Measurements from ENCODE around the gene ABCF2. TPM values are rescaled to one million over a fixed set of nuclear protein-coding genes. Genes with fewer than 3 reads are reported as not detected.
A peak's percentile ranks its signal among the peaks of the same experiment; 100 is the strongest.

ABCF2 gene
- total and polyA plus RNA-seq, 2 of the 13 experiments (the other 11 are each of a cell fraction or from before 2014, with no cell fraction given): 16.3 to 42.5 TPM

DNA sequence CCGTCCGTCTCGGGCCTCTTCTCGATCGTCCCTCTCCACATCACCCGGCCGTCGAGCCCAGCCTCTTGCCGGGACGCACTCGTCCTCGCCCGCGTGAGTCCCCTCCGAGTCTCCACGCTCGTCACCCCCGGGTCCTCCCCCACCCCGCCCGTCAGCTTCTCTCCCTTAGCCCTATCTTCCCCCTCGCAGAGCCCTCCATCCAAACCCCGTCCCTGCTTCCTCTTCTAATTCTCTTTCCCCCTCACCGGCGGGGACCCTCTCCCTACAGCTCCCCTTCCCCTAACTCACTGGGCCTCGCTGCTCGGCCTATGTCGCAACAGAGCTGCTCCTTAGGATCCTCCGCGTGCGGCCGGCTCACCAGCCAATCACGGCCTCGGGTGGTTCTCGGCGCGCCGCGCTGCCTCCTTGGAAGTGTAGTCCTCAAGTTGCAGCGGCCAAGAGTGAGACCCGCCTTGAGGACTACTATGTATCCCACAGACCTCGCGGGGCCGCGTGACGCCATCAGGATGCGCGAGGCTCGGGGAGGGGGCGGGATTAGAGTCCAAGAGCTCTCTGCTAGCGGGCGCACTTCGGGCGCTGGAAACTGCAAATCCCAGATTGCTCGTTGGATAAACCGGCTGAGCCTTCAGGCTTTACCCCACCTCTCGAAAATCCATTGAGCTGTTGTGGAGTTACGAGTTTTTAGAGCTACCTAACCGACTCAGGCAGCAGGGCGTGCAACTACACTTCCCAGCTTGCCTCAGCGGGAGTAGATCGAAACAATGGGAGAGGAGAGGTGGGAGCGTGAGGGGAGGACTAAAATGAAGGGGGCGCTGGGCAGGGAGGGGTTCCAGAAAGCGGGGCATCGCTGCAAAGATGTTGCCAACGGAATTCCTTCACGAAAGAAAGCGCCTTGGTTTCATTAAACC, at the start of gene ABCF2 (continued):
- no peak for TF ChIP-seq ZNF121 (CRISPR knock-in tag; IDR thresholded peaks at IDR 0.05)
- peak; percentile 29 for TF ChIP-seq PTBP1 (IDR thresholded peaks at IDR 0.05; ENCODE audit: low read depth, low read length, poor library complexity, severe bottlenecking)
- TF ChIP-seq ATRX (CRISPR knock-in tag; IDR thresholded peaks at IDR 0.05; ENCODE audit: borderline replicate concordance): no peak
- peak; percentile 74 for TF ChIP-seq SP4 (CRISPR knock-in tag; IDR thresholded peaks at IDR 0.05)
- peak; percentile 80; the same call in 1 of the 2 replicates for TF ChIP-seq ZNF543 (CRISPR knock-in tag; IDR thresholded peaks at IDR 0.05)
- TF ChIP-seq BHLHE40 (IDR thresholded peaks at IDR 0.05; ENCODE audit: low read length): peak; percentile 60; the same call in 1 of the 2 replicates
- TF ChIP-seq RBM39 (IDR thresholded peaks at IDR 0.05; ENCODE audit: low read depth, low read length, poor library complexity, severe bottlenecking): peak; percentile 31
- peak; percentile 36; the same call in 1 of the 2 replicates for TF ChIP-seq ZNF747 (CRISPR knock-in tag; IDR thresholded peaks at IDR 0.05; ENCODE audit: borderline replicate concordance)
- TF ChIP-seq ZNF263 (CRISPR knock-in tag; IDR thresholded peaks at IDR 0.05): peak; percentile 26
- TF ChIP-seq NCOA2 (CRISPR knock-in tag; IDR thresholded peaks at IDR 0.05): 0 out of 2 replicates have a peak, but pooled peaks have one; percentile 13
- 0 out of 2 replicates have a peak, but pooled peaks have one; percentile 16 for TF ChIP-seq HMG20A (CRISPR knock-in tag; IDR thresholded peaks at IDR 0.05; ENCODE audit: borderline replicate concordance)
- TF ChIP-seq, protein P1, sequence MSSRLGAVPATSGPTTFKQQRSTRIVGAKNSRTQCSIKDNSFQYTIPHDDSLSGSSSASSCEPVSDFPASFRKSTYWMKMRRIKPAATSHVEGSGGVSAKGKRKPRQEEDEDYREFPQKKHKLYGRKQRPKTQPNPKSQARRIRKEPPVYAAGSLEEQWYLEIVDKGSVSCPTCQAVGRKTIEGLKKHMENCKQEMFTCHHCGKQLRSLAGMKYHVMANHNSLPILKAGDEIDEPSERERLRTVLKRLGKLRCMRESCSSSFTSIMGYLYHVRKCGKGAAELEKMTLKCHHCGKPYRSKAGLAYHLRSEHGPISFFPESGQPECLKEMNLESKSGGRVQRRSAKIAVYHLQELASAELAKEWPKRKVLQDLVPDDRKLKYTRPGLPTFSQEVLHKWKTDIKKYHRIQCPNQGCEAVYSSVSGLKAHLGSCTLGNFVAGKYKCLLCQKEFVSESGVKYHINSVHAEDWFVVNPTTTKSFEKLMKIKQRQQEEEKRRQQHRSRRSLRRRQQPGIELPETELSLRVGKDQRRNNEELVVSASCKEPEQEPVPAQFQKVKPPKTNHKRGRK (CRISPR knock-in tag; IDR thresholded peaks at IDR 0.05): no peak
- TF ChIP-seq, protein P2, sequence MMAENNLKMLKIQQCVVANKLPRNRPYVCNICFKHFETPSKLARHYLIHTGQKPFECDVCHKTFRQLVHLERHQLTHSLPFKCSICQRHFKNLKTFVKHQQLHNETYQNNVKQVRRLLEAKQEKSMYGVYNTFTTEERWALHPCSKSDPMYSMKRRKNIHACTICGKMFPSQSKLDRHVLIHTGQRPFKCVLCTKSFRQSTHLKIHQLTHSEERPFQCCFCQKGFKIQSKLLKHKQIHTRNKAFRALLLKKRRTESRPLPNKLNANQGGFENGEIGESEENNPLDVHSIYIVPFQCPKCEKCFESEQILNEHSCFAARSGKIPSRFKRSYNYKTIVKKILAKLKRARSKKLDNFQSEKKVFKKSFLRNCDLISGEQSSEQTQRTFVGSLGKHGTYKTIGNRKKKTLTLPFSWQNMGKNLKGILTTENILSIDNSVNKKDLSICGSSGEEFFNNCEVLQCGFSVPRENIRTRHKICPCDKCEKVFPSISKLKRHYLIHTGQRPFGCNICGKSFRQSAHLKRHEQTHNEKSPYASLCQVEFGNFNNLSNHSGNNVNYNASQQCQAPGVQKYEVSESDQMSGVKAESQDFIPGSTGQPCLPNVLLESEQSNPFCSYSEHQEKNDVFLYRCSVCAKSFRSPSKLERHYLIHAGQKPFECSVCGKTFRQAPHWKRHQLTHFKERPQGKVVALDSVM (CRISPR knock-in tag; IDR thresholded peaks at IDR 0.05): peak; percentile 51; the same call in 1 of the 2 replicates
- peak; percentile 85 for TF ChIP-seq PHF21A (CRISPR knock-in tag; IDR thresholded peaks at IDR 0.05)
- TF ChIP-seq NKX3-1 (CRISPR knock-in tag; IDR thresholded peaks at IDR 0.05): 0 out of 2 replicates have a peak, but pooled peaks have one; percentile 18
- peak; percentile 67 for TF ChIP-seq SAFB2 (CRISPR knock-in tag; IDR thresholded peaks at IDR 0.05; ENCODE audit: borderline replicate concordance, low read depth)
- TF ChIP-seq SKI (IDR thresholded peaks at IDR 0.05; ENCODE audit: partially characterized antibody): peak; percentile 21
- peak; percentile 62; the same call in 1 of the 2 replicates for TF ChIP-seq ZNF232 (CRISPR knock-in tag; IDR thresholded peaks at IDR 0.05; ENCODE audit: borderline replicate concordance)
- TF ChIP-seq ZNF773 (CRISPR knock-in tag; IDR thresholded peaks at IDR 0.05; ENCODE audit: borderline replicate concordance): no peak
- peak; percentile 38 for TF ChIP-seq TBL1XR1 (IDR thresholded peaks at IDR 0.05; ENCODE audit: borderline replicate concordance, low read length, partially characterized antibody)
- TF ChIP-seq, protein P3, sequence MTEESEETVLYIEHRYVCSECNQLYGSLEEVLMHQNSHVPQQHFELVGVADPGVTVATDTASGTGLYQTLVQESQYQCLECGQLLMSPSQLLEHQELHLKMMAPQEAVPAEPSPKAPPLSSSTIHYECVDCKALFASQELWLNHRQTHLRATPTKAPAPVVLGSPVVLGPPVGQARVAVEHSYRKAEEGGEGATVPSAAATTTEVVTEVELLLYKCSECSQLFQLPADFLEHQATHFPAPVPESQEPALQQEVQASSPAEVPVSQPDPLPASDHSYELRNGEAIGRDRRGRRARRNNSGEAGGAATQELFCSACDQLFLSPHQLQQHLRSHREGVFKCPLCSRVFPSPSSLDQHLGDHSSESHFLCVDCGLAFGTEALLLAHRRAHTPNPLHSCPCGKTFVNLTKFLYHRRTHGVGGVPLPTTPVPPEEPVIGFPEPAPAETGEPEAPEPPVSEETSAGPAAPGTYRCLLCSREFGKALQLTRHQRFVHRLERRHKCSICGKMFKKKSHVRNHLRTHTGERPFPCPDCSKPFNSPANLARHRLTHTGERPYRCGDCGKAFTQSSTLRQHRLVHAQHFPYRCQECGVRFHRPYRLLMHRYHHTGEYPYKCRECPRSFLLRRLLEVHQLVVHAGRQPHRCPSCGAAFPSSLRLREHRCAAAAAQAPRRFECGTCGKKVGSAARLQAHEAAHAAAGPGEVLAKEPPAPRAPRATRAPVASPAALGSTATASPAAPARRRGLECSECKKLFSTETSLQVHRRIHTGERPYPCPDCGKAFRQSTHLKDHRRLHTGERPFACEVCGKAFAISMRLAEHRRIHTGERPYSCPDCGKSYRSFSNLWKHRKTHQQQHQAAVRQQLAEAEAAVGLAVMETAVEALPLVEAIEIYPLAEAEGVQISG (CRISPR knock-in tag; IDR thresholded peaks at IDR 0.05): peak; percentile 97
- peak; percentile 99 for TF ChIP-seq ATF1 (CRISPR knock-in tag; IDR thresholded peaks at IDR 0.05)
- TF ChIP-seq ZNF788 (CRISPR knock-in tag; IDR thresholded peaks at IDR 0.05; ENCODE audit: borderline replicate concordance): peak; percentile 90; the same call in 1 of the 2 replicates
